Neural cell (in vitro differentiated cells): ENCODE data around the gene PLEKHA5.

Experiments used
- RAD21 ChIP-seq: fragments of 450-650 bp; conservative IDR thresholded peaks from 2 replicates; pipeline ENCODE4 v1.6.1; 2014; ENCODE audit warnings: antibody characterized with exemption, mild to moderate bottlenecking, moderate library complexity
- SMC3 ChIP-seq: fragments of 450-650 bp; conservative IDR thresholded peaks from 2 replicates; pipeline ENCODE4 v1.6.1; 2014; ENCODE audit warnings: antibody characterized with exemption, mild to moderate bottlenecking, moderate library complexity; ENCODE audit not compliant: poor library complexity

DNA sequence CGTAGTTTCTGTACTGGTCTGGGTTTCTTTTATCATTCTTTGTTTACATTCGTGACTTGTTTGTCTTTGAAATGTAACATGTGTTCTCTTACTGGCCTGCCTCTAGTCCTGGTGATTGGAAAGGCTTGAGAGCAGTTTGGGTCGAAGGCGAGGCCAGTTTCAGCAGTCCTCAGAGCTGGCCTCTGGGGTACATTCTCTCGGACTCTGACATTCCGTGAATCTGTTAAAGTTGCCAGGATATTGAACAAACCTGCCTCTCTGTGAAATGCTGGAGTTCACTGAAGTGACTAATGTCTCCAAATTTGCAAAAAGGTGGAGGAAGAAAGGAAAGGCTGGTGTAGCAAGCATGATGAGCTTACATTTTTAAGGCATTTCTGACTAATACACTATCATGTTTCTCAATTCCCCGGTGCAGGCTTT lies 1.5 kb downstream of the PLEKHA5 start:
- no peak for TF ChIP-seq SMC3
- no peak for TF ChIP-seq RAD21
